ENCODE data around the gene ZCCHC7.

DNA sequence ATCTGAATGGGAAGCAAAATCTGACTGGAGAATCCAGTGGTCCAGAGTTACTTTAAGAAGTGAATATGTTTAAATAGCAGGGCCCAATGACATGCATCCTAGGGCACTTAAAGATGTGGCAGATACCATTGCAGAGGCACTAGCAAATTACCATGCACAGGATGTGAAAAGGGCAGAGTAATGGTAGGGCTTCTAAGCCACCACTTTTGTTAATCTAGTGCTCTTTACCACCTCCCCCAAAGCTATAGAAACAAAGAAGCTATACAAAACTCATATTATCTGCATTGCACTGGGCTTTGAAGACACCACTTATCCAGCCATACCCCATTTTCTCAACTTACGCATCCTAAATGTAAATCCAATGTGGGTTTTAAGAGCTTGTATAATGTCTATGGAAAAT is 81.2 kb downstream of the ZCCHC7 start:
- TF ChIP-seq, protein P1, sequence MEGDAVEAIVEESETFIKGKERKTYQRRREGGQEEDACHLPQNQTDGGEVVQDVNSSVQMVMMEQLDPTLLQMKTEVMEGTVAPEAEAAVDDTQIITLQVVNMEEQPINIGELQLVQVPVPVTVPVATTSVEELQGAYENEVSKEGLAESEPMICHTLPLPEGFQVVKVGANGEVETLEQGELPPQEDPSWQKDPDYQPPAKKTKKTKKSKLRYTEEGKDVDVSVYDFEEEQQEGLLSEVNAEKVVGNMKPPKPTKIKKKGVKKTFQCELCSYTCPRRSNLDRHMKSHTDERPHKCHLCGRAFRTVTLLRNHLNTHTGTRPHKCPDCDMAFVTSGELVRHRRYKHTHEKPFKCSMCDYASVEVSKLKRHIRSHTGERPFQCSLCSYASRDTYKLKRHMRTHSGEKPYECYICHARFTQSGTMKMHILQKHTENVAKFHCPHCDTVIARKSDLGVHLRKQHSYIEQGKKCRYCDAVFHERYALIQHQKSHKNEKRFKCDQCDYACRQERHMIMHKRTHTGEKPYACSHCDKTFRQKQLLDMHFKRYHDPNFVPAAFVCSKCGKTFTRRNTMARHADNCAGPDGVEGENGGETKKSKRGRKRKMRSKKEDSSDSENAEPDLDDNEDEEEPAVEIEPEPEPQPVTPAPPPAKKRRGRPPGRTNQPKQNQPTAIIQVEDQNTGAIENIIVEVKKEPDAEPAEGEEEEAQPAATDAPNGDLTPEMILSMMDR (conservative IDR thresholded peaks at IDR 0.05): no peak
- no peak for TF ChIP-seq ZFX (IDR thresholded peaks at IDR 0.05)

Measured in C4-2B (cell line).